ENCODE measurements around the gene PCNT.

GRCh38 chr21:46285206-46285661, 38.7 kb upstream of the PCNT start, which contains the start of gene MCM3AP:
- TF ChIP-seq CTCF (conservative IDR thresholded peaks at IDR 0.05 in 1 of 2, IDR thresholded peaks at IDR 0.05 in 1 of 2; ENCODE audit: extremely low read depth in 1 of 2, insufficient read depth in 1 of 2, low read depth in 1 of 2, low read length in 2 of 2) (no peak), EZH2 (IDR thresholded peaks at IDR 0.05; ENCODE audit: borderline replicate concordance, low read length) (no peak)

Measured in mammary epithelial cell (primary cell).